HG03159 (cell line): ENCODE data around the gene AHI1.

ENCODE experiments used
- ATAC-seq: cut with Tn5 transposase; IDR thresholded peaks from one replicate; pipeline ENCODE4 v1.9.1; 2021; ENCODE audit warnings: mild to moderate bottlenecking, moderate library complexity; ENCODE audit not compliant: unreplicated experiment

The AHI1 gene

DNA sequence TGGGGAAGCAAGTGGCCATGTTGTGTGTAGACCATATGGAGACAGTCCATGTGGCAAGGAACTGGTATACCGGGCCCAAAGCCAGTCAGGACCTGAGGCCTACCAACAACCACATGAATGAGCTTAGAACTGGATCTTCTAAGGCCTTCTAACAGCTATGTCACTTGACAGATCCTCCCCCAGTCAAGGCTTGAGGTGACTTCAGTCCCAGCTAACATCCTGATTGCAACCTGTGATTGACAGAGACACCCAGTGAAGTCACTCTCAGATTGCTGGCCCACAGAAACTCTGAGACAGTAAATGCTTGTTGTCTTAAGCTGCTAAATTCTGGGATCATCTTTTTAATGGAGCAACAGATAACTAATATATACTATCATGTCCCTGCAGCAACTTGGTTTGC lies 32.9 kb downstream of the AHI1 start:
- ATAC-seq, result peak; percentile 88

DNA sequence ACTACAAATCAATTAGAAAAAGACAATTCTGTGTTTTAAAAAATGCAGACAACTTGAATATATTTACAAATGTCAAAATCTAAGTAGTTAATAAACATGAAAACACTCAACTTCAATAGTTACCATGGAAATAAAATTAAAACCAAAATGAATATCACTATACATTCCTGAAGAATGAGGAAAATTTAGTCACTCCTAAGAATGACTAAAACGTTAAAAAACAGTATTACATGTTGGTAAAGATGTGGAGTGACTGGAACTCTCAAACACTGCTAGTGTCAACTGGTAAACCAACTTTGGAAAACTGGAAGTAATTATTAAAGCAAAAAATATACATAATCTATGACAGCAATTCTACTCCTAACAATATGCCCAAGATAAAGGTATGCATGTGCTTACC lies 36.3 kb downstream of the AHI1 start:
- no peak for ATAC-seq

DNA sequence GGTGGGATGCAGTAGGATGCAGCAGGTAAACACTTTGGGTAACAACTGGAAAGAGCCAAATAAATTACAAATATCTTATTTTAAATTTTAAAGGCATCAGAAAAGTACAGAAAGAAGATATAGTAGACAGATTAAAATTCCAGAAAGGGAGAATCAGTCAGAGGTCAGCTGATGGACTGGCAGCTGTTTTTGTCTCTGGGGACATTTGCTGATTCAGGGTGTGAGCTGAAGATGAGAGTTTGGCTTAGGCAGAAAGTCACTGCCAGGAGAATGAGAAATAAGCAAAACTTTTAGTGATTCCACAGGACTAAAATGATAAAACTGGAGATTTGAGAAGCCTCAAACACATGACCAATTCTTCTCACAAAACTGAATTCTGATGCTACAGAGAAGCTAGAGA lies 39.5 kb downstream of the AHI1 start:
- ATAC-seq, result no peak

DNA sequence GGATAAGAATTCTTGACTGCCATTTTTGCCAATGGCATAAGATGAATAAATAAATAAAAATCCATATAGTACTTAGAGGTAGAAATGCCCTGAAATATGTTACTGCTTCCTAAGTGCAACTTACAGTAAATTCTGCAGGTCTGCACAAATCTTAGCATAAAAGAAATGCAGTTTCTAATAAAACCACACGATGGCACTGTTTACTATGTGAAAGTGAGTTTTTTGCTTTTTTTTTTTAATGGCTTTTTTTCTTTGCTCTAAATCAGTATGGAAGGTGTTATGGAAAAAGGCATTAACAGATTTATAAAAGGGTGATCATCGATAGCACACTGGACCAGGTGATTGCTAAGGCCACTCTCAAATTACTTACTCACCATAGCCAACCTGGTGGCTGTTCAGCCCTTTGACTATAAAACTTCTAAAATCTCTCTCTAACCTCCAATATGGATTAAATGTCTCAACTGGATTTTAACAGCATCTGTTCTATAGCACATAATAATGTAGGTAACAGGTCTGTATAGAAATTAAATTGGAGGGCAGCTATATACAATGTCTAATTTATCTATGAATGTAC lies 45.8 kb downstream of the AHI1 start:
- no peak for ATAC-seq

DNA sequence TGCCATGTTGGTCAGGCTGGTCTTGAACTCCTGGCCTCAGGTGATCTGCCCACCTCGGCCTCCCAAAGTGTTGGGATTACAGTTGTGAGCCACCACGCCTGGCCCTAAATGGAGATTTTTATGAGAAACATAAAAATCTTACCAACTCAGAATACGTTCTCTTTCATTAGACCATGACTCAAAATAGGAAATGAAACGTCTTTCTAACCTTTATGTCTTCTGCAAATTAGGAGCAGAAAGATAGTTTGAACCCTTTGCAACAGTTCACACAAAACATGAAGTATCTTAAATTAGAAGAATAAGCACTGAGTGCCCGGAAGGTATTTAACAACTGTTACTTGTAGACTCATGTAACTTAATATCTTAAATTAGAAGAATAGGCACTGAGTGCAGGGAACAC lies 48.3 kb downstream of the AHI1 start:
- ATAC-seq, result no peak

DNA sequence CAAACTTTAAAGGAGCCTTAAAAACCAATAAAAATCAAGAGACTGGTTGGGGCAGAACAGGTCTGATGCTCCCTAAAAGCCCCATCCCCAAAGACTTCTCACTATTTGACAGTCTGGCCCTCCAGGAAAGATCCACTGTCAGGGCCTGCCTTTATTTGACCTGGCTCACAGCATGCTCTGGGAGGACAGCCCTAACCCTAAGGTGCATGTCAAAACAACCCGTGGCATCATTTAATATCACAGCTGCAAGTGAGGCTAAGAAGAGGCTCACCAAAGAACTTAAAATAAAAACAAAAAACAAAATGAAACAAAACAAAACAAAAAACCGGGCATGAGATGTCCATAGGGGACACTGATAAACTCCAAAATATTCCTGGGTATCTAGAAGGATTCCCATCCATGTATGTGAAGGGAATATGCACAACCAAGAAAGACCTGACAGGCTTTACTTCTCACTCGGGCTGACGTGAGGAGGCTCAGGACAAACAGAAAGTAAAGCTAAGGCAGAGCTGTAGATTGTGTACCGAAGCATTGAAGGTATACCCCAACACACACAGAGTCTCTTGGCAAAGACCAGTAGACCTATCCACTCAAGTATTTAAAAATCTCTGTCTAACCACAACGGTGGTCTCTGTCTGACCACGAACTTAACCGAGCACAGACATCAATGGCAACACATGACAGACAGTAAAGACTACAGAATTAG lies 57.3 kb downstream of the AHI1 start:
- ATAC-seq, result peak; percentile 65

DNA sequence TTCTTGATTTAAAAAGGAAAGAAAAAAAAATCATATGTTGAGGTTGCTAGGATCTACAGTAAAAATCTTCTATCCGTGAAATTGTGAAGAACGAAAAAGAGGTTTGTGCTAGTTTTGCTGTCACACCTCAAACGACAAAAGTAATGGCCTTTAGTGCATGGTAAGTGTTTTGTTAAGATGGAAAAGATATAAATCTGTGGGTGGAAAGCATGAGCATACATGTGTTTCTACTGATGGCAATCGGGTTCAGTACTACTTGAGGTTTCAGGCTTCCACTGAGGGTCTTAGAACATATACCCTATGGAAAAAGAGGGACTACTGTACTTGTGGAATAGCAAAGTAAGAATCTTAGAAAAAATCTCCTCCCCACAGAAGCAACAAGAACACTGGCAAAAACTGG lies 58.0 kb downstream of the AHI1 start:
- ATAC-seq, result no peak

DNA sequence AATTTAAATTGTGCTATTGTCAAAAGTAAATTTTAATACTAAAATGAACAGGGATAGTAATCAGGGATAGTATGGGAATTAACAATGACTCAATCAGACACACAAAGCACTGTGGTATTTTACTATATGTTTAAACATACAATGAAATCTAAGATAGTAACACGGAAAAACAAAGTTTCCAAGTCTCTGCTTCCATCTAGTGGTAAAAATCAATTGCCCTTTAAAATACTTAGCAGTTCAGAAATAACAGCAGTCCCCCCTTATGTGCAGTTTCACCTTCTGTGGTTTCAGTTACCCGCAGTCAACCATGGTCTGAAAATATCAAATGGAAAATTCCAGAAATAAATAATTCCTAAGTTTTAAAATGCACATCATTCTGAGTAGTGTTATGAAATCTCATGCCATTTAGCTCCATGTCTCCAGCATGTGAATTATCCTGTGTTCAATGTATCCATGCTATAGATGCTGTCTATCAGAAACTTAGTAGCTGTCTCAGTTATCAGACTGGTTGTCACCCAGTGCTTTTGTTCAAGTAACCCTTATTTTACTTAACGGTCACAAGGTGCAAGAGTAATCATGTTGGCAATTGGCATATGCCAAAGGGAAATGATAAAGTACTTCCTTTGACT lies 58.5 kb downstream of the AHI1 start:
- no peak for ATAC-seq

DNA sequence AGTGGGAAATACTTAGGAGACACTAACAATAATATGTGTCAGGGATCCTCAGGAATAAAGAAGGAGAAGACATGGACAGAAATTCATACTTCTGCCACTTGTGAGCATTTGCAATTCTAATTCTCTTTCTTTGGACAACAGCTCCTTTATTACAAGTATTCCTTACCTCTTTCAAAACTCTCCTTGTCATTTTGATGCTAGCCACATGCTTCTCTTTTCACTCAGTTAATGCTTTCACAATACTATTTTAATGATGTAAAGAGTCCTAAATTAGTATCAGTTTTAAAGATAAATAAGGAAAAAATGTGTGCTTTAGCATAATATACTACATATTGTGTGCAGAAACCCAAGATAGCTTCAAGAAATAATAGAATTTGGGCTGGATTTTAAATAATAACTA lies 62.5 kb downstream of the AHI1 start:
- no peak for ATAC-seq

DNA sequence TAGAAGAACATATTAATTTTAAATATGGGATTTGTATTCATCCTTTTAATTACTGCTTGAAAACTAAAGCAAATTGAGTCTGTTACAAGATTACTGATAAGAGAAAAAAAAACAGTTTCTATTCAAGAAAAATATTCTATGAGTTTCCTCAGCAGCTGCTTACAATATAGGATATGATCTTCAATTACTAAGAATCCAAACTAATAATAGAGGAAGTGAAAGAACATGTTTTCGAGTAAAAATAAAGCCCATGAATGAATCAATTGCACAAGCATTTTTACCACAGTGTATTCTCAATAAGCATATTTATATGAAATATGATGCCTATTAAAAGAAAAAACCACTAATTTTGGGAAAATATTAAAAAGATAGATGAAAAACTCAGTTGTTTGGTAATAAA lies 63.4 kb downstream of the AHI1 start:
- ATAC-seq, result peak; percentile 72

DNA sequence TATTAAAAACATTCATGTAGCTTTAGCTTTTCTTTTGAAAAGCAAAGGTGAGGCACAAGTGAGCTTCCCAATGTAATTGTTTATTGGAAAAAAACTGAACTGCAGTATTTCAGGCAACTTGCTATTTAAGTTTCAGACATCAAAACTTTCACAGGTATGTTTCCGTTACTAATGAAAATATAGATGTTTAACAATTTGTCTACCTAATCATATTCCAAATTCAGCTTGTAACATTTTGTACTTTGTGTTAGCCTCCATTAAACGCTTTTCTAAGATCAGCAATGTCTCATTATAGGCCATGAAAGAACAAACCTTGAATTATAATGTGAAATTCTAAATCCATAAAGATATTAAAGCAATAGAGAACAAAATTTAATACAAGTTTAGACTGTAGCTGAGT lies 69.5 kb downstream of the AHI1 start:
- ATAC-seq, result no peak

DNA sequence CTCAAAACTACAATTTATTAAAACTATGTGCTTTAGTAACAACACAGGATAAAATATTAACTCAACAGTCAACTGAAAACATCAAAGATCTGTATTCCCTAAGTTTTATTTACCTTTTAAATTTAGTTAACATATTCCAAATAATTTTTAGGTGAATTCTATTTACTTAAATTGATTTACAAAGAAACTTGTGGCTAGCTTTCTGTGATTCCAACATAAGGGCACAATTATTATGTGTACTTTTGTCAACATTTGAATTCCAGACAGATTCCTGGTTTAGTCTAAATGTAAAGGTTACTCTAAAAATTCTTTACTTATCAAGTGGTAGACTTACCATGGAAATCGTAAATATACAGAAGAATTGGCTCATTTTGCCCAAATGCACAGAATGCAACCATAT lies 70.7 kb downstream of the AHI1 start:
- ATAC-seq, result no peak

DNA sequence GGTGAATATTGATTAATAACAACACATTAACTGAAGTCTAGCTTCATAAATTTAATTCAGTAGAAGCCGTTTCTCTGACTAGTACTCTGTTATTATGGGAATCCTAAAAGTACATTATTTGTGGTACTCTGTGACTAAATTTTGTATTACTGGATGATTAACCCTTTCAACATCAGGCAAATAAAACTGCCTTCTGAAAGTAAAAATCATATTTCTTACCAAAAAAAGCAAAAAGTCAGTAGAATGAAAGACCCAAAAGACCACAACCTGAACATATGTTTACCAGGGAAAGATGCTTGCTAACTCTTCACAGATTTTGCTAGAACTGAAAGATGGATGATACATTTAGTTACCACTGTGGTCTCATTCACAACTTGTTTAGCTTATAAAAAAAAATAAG lies 73.2 kb downstream of the AHI1 start:
- no peak for ATAC-seq

DNA sequence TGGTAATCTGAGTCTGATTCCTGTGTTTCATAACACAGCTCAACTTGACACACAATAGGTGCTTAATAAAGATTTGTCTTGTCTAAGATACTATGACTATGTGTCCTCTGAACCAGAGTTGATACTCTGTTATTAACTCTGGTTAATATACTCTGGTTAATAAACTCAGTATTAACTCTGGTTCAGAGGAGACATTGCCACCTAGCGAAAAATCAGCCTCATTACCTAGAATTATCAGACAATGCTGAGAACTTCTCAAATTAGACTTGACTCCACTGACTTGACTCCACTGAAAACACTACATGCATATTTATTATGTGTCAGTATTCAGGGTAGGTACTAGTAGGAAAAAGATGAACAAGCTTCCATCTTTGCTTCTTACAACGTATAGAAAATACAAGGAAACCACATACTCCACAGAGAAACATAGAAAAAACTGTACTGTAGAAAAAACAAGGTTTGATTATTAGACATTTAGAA lies 73.9 kb downstream of the AHI1 start:
- ATAC-seq, result peak; percentile 88

DNA sequence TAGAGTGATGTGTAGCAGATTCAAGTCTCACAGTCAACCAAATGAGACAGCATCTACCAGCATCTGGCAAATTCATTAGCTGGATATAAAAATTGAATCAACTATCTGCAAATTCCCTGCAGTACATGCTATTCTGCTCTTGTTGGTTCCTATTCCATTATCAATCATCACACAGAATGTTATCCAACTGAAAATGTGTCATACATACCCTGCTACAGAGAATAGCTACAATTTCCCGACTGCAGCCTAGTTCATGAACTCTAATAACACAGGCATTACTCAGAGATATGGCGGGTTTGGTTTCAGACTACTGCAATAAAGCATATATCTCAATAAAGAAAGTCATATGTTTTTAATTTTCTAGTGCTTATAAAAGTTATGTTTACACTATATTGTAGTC lies 78.4 kb downstream of the AHI1 start:
- ATAC-seq, result no peak

DNA sequence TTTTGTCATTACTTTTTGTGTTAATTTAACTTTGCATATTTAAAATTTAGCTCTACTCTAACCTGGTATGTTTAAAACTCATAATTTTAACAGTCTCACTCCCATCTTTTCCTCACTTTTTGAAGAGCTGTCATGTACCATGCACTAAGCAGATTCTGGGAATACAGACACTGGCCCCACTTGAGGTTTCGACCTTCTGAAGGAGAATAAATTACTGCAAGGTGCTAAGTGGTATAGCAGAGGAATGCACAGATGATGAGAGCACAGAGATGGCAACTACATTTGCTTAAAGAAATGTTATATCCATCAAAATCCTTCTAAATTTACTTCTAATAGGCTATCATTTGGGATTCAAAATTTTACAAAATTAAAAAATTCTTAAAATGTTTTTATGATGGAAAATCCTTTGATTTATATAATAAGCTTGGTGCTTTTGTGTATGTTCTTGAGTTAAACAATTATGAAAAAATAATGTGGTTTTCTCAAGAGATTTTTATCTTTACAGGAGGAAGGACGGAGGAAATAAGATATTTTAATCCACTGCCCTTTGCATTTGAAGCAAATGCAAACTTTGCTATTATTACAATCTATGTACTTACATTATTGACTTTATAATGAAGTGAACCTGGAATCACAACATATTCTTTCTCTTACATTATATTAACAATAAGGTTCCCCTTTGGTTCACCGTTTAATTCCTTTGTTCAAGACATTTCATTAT lies 79.3 kb downstream of the AHI1 start:
- no peak for ATAC-seq

DNA sequence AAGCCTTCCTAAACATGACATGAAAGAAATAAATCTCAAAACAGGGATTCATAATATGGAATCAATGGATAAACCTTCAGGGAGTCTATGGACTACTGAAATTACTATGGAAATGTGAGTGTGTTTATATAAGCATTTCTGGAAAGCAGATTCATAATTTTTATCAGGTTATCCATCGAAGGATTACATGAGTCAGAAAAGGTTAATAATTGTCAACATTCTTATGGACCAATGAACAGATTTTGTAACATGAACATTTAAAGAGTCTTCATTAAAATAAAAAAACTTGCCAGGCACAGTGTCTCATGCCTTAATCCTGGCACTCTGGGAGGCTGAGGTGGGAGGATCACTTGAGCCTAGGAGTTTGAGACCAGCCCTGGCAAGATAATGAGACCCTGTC lies 84.8 kb downstream of the AHI1 start:
- no peak for ATAC-seq

DNA sequence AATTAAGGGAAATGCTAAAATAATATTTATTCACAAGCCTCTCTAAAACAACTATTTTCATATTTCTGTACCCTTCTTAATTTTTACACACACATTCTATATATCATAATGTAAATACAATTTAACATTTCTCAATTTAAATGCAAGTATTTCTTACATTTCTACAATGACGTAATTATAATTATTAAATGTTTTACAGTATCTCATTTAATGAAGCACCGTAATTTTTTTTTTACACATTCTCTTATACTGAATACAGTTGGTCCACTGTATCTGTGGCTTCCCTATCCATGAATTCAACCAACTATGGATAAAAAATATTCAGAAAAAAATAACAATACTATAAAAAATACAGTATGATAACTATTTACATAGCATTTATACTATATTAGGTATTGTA lies 85.7 kb downstream of the AHI1 start:
- ATAC-seq, result no peak

DNA sequence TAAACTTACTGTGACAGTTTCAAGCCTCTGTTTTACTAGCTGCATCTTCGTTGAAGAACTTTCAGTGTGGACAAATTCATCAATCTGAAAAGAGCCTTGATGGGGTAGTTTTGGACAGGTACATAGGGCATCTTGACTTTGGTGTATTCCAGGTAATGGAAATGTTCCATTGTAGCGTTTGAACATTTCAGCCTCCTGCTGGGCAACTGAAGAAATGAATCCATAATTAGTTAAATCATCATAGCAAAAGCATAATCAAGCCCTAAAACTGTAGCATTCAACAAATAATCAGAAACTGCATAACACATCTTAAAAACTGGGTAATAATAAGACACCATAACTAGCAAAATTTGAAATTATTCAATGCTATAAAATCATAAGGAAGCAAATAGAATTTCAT lies 86.2 kb downstream of the AHI1 start:
- no peak for ATAC-seq

DNA sequence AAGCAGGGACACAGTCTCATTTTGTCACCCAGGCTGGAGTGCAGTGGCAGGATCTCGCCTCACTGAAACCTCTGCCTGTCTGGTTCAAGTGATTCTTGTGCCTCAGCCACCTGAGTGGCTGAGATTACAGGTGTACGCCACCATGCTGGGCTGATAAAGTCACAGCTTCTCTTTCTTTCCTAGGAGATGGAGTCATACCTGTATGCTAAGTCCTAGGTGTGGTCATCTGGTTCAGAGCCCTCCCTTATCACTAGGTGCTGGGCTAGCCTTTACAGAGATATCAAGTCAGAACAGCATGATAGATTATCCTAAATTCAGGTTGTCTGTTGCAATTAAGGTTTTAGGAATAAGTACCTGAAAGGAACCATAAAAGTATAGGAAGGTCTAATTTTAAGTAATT lies 86.7 kb downstream of the AHI1 start:
- ATAC-seq, result no peak

DNA sequence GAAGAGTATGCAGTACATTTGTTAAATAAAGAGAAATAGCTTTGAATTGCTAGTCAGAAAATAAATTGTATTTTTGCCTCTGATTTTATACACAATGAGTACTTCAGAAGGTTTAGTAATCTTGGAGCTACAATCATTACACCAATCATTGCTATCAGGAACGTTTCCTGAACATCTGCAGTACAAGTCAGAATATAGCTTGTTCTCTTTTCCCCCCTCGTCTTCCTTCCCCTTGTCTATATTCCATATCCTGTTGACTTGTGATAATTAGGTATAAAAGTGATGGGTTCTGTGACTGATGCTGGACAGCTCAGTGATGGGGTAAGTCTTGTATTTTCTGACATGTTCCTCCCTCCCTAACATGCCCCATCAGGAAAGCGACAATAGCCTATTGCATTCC lies 94.0 kb downstream of the AHI1 start:
- ATAC-seq, result no peak

DNA sequence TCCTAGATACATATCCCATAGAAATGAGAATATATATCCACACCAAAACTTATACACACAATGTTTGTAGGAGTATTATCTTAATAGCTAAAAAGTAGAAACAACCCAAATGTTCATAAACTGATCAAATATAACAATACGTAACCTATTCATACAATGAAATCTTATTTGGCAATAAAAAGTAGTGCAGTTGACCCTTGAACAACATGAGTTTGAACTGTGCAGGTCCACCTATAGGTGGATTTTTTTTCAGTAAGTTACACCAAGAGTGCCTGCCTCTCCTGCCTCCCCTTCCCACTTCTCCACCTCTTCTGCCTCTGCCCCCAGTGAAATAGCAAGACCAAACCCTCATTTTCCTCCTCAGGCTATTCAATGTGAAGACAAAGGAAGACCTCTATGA lies 95.2 kb downstream of the AHI1 start:
- no peak for ATAC-seq
